Bronchus fibroblast of lung (primary cell): ENCODE data around the gene C1orf185. TPM values are rescaled to one million over a fixed set of nuclear protein-coding genes. Genes with fewer than 3 reads are reported as not detected.

Experiments used
- total RNA-seq: library from RNA; depleted of rRNA; stranded (reverse); fragments of >200 nt; gene quantifications from 2 replicates; pipeline ENCODE4 v1.2.3, GENCODE V29; 2015

Gene C1orf185
- total RNA-seq = not detected in 2 replicates

GRCh38 chr1:51101976-51102375 lies at the start of gene C1orf185:
Gene C1orf185 (plus strand): TSS chr1:51102228. CDS start chr1:51102234, 6 bp downstream.

Other genes with a start within 250 kb of the C1orf185 start
- gene FAF1, start 142.0 kb upstream of the C1orf185 start, total RNA-seq = 40.4 and 43.9 TPM in 2 replicates
- 26.4 and 33.9 TPM in 2 replicates for gene CDKN2C, start 132.0 kb upstream of the C1orf185 start, total RNA-seq
- 42.2 and 43.3 TPM in 2 replicates for gene RNF11, start 134.0 kb downstream of the C1orf185 start, total RNA-seq
- gene TTC39A, start 228.3 kb downstream of the C1orf185 start, total RNA-seq = 0.30 TPM in 1 of 2 replicates, not detected in the other